ENCODE measurements around the gene C15orf39. TPM values are rescaled to one million over a fixed set of nuclear protein-coding genes. Genes with fewer than 3 reads are reported as not detected.
"Not testable (repeated sequence)": the region's sequence is repeated elsewhere in the genome, so short reads cannot be mapped to it uniquely, and the experiment has no call there.

Gene C15orf39
- total RNA-seq, 2 donors from 2014 or later = 17.9 to 96.3 TPM

GRCh38 chr15:75217012-75217411 is 15.3 kb downstream of the C15orf39 start:
- no peak for DNase-seq (ENCODE audit: low spot score)
- H3K27me3 ChIP-seq (replicated peaks; ENCODE audit: insufficient read depth) = no peaks in the 10 kb centered on the region
- TF ChIP-seq POLR2AphosphoS5 (IDR thresholded peaks at IDR 0.05) (no peak), POLR2A (IDR thresholded peaks at IDR 0.05) (no peak)
- TF ChIP-seq, protein P1, sequence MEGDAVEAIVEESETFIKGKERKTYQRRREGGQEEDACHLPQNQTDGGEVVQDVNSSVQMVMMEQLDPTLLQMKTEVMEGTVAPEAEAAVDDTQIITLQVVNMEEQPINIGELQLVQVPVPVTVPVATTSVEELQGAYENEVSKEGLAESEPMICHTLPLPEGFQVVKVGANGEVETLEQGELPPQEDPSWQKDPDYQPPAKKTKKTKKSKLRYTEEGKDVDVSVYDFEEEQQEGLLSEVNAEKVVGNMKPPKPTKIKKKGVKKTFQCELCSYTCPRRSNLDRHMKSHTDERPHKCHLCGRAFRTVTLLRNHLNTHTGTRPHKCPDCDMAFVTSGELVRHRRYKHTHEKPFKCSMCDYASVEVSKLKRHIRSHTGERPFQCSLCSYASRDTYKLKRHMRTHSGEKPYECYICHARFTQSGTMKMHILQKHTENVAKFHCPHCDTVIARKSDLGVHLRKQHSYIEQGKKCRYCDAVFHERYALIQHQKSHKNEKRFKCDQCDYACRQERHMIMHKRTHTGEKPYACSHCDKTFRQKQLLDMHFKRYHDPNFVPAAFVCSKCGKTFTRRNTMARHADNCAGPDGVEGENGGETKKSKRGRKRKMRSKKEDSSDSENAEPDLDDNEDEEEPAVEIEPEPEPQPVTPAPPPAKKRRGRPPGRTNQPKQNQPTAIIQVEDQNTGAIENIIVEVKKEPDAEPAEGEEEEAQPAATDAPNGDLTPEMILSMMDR (IDR thresholded peaks at IDR 0.05) = no peak
- H3K27ac ChIP-seq = no peak overlapping the region
- H3K9me3 ChIP-seq = no peaks in the 10 kb centered on the region
- intact Hi-C loops (cut with DNase I) = no loop called here
- H3K36me3 ChIP-seq = no peaks in the 10 kb centered on the region
- H3K4me1 ChIP-seq (replicated peaks) = no peaks in the 10 kb centered on the region
- 78% methylated on average over 6 of the region's 6 CpGs for WGBS
- H3K4me3 ChIP-seq = no peak overlapping the region

DNA sequence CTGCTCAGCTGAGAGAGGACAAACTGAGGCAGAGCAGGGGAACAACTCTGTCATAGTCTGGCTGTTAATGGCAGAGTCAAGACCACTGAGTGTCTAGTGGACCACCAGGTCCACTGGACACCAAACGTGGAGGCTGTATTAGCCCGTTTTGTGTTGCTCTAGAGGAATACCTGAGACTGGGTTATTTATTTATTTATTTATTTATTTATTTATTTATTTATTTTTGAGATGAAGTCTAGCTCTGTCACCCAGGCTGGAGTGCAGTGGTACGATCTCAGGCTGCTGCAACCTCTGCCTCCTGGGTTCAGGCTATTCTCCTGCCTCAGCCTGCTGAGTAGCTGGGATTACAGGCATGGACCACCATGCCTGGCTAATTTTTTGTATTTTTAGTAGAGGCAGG is 15.9 kb downstream of the C15orf39 start:
- DNase-seq (ENCODE audit: low spot score); intact Hi-C loops (cut with DNase I); H3K27ac ChIP-seq; H3K27me3 ChIP-seq (replicated peaks; ENCODE audit: insufficient read depth); H3K4me3 ChIP-seq; H3K36me3 ChIP-seq; H3K4me1 ChIP-seq (replicated peaks); H3K9me3 ChIP-seq: not testable (repeated sequence)
- WGBS = 95% methylated on average over 3 of the region's 3 CpGs

DNA sequence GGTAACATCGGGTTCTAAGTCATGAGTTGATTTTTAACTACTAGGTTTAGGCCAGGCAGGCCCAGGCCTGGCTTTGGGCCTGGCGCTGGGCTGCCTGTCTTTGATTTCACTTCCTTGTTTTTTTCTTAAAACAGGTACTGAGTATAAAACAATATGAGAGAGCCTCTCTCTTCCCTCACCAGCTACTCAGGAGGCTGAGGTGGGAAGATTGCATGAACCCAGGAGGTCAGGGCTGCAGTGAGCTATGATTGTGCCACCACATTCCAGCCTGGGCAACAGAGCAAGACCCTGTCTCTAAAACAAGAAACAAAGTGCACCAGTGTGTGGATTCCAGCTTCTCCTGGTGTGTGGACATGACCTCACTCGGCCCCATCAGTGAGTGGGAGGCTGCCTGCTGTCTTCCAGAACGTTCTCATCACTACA is 17.8 kb downstream of the C15orf39 start:
- H3K36me3 ChIP-seq; H3K4me1 ChIP-seq (replicated peaks); H3K4me3 ChIP-seq; DNase-seq (ENCODE audit: low spot score); H3K9me3 ChIP-seq; H3K27me3 ChIP-seq (replicated peaks; ENCODE audit: insufficient read depth); intact Hi-C loops (cut with DNase I): not testable (repeated sequence)
- H3K27ac ChIP-seq = peak overlapping the region in 1 of 2 donors; percentile 25
- WGBS = 44% methylated on average over 4 of the region's 4 CpGs

- 97% methylated on average over 6 of the region's 6 CpGs for WGBS
- Histone ChIP-seq H3K4me1 (replicated peaks) (no peaks in the 10 kb centered on the region), H3K9me3 (no peaks in the 10 kb centered on the region), H3K36me3 (no peaks in the 10 kb centered on the region), H3K4me3 (no peak overlapping the region), H3K27me3 (replicated peaks; ENCODE audit: insufficient read depth) (no peaks in the 10 kb centered on the region), H3K27ac (no peak overlapping the region)
- no peak for DNase-seq (ENCODE audit: low spot score)
- TF ChIP-seq, protein P1 (IDR thresholded peaks at IDR 0.05) = no peak
- no peak for TF ChIP-seq POLR2AphosphoS5 (IDR thresholded peaks at IDR 0.05)
- no peak for TF ChIP-seq POLR2A (IDR thresholded peaks at IDR 0.05)
- intact Hi-C loops (cut with DNase I) = no loop called here
Measured at GRCh38 chr15:75223688-75224087, 22.0 kb downstream of the C15orf39 start.

DNA sequence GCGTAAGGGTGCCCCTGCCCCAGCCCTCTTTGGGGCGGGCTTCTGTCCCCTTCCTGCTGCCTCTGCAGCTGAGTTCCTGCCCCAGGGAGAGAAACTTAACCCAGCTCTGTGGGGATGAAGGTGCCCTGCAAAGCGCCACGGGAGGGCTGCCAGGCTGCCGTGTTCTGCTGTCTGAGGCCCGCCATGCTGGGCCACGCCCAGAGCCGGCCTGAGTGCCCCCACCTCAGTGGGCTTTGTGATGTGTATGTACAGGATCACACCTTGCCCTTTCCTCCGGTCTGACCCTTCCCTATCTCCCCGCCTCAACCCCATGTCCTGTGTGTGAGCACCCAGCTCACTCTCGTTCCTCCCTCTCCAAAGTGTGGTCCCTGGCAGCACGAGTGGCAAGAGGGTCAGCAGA is 22.6 kb downstream of the C15orf39 start:
- TF ChIP-seq, protein P1 (IDR thresholded peaks at IDR 0.05) = no peak
- TF ChIP-seq POLR2A (IDR thresholded peaks at IDR 0.05) = no peak
- no peak for TF ChIP-seq POLR2AphosphoS5 (IDR thresholded peaks at IDR 0.05)
- no peak overlapping the region for H3K4me3 ChIP-seq
- H3K36me3 ChIP-seq = no peaks in the 10 kb centered on the region
- intact Hi-C loops (cut with DNase I) = no loop called here
- H3K27ac ChIP-seq = no peak overlapping the region
- H3K4me1 ChIP-seq (replicated peaks) = no peaks in the 10 kb centered on the region
- DNase-seq (ENCODE audit: low spot score) = no peak
- 77% methylated on average over 12 of the region's 12 CpGs for WGBS
- no peaks in the 10 kb centered on the region for H3K9me3 ChIP-seq
- H3K27me3 ChIP-seq (replicated peaks; ENCODE audit: insufficient read depth) = no peaks in the 10 kb centered on the region

DNA sequence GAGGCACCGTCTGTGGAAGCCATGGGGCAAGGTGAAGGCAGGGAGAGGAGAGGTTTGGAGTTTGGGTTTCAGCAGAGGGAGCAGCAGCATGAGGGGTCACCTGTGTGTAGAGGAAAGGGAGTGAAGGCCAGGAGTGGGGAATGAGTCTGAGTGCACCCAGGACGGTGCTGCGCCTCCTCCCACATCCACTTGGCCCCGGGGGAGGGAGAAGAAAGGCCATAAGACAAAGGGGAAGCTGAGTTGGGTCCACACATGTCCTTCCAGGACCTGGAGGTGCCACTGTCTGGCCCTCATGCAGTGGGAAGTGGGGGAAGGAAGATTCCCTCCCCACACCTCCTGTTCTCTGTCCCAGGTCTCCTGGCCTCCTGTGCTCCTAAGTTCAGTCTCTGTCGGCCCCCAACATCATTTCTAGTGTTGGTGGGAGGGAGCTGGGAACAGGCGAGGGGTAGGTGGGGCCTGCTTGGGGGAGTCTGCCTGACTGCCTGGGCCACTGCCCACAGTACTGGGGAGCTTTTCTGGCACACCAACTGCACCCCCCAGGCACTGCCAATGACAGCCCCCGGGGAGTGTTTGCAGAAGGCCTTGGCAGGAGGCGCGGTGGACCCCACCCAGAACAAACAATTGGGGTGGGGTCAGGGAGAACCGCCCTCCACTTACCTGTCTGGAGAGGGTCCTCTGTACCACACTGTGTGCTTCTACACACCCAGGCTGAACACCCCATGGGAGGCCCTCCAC is 23.6 kb downstream of the C15orf39 start:
- intact Hi-C loops (cut with DNase I); H3K4me3 ChIP-seq; DNase-seq (ENCODE audit: low spot score); H3K27ac ChIP-seq; H3K4me1 ChIP-seq (replicated peaks); H3K9me3 ChIP-seq; H3K36me3 ChIP-seq; H3K27me3 ChIP-seq (replicated peaks; ENCODE audit: insufficient read depth): not testable (repeated sequence)
- 57% methylated on average over 6 of the region's 10 CpGs for WGBS

Measured in prostate gland (tissue), 2 donors.